Anterior cingulate cortex (tissue), 58 donors: ENCODE results near the gene SH3TC2.

Source experiments
- DNase-seq, 58 donors: peaks; one replicate each; lab custom pipeline; 2025; lab: John Stamatoyannopoulos, UW

SH3TC2 gene

GRCh38 chr5:148956477-148957385 lies 106.1 kb downstream of the SH3TC2 start:
- DNase-seq, result no peak
